NCI-H2196 (cell line): ENCODE measurements around the gene SCAP.
"Not testable (repeated sequence)": the region's sequence is repeated elsewhere in the genome, so short reads cannot be mapped to it uniquely, and the experiment has no call there.

Experiments
- DNase-seq: peaks from one replicate; lab custom pipeline; 2025; ENCODE audit not compliant: unreplicated experiment; lab: John Stamatoyannopoulos, UW

SCAP gene

DNA sequence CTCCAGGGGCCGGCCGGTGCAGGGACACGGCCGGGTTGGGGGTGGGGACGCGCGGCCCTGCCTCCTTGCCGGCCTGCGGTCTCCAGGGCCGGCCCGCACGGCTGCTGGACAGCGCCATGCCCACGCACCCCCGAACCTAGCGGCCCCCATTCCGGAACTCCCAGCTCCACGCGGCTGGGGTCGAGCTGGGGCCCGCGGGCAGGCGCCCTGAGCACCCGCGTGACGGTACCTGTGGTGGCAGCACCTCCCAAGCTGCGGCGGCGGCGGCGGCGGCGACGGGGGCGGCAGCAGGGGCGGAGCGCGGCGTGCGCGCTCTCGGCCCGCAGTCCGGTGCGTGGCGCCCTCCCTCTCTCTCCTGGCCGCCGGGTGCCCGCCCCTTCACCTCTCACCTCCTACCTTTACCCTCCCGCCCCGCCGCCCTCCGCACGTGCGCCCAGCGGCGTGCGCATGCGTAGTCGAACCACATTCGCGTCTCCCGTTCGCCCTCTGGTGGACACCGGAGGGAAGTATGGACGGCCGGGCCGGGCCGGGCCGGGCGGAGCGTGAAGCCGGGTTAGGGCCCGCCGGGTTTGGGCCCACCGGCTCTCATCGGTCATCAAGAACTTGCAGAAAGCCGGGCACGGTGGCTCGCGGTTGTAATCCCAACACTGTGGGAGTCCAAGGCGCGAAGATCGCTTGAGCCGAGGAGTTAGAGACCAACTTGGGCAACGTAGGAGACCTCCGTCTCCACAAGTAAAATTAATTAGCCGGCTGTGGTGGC, at the start of gene SCAP:
TSS of gene SCAP (minus strand) at position 372 of the 760 bp plus-strand sequence. CDS start 32,948 bp downstream, outside the sequence.
- DNase-seq = peak; percentile 83

GRCh38 chr3:47523310-47524073, 47.8 kb upstream of the SCAP start:
- no peak for DNase-seq

DNA sequence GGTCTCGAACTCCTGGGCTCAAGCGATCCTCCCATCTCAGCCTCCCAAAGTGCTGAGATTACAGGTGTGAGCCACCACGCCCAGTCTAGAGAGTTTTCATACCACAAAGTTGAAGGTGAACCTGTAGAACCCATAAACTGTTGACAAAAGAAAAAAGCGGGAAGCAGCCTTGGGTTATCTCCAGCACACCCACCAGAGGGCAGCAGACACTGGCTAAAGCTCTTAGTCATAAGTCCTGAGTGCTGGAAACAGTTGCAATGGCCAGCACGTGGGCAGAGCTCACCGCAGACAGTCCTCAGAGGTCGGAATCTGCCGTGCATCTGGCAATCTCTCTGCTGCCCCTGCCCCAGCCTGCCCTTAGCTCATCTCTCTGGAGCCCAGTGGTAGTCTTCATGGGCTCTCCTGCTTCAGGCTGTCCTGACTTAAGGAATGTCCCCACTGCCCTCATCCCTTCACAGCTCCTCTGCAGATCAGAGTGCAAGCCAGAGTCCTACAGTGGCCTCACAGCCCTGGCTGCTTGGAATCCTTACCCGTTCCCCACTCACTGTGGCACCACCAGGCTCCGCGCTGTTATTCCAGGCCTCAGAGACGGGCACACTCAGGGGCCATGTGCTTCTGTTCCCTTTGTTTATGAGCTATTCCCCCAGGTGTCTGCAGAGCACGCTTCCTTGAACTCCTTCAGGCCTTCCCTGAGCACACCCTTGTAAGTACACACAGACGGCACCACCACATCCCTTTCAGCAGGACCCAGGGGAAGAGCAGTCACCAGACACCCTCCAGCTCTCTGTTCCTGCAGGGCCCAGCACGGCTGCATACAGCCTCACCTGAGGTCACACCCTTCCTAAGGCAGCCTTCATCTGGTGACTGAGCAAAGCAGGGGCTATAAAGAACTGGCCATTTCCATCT, 46.6 kb upstream of the SCAP start:
- peak; percentile 68 for DNase-seq

GRCh38 chr3:47520756-47521155, 45.0 kb upstream of the SCAP start:
- DNase-seq = no peak

DNA sequence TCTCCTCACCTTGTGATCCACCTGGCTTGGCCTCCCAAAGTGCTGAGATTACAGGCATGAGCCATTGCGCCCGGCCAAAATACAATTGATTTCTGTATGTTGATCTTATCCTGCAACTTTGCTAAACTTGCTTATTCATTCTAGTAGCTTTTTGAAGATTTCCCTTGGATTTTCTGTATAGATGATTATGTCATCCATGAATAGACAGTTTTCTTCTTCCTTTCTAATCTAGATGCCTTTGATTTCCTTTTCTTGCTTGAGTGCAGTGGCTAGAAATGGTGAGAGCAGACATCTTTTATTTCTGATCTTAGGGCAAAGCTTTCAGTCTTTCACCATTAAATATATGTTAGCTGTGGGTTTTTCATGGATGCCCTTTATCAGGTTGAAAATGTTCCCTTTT, 42.2 kb upstream of the SCAP start:
- DNase-seq = no peak

DNA sequence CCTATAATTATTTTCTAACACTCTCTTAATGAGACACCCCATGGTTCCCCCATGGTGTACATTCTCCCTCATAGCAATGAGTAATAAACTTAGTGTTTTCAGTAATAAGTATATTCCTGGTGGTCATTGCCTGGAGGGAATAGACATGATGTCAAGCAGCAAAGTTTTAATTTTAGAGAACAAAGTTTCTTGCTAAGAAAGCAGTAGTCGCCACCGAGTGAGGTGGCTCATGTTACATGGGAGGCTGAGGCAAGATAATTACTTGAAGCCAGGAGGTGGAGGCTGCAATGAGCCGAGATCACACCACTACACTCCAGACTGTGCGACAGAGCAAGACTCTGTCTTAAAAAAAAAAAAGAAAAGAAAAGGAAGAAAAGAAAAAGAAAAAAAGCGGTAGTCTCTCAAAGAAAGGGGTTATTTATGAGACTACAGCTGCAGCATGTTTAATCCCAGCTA, 40.2 kb upstream of the SCAP start:
- no peak for DNase-seq

DNA sequence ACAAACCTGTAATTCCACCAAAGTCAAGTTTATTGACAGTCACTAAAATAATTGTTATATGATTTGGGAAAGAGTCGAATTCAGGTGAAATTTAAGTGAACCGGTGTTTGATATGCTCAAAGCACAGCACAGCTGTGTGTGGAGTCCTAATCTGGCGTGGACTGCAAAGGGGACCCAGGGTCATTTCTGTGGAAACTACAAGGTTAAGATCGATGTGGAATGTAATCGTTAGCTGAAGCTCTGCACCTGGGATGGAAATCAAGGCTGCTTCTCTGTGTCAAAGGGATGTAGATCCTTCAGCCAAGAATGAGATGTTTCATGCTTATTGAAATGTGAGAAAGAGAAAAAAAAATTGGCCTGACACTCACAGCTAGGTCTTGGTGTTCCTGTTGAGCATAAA, 39.4 kb upstream of the SCAP start:
- no peak for DNase-seq

- peak; percentile 89 for DNase-seq
These were observed 37.6 kb upstream of the SCAP start, which contains the start of gene ELP6 for GRCh38 chr3:47513125-47513929. ELP6 (minus strand) TSS chr3:47513712; CDS start chr3:47513590, 122 bp downstream.

- DNase-seq = no peak
These were observed 36.8 kb upstream of the SCAP start for GRCh38 chr3:47512416-47513124.

DNA sequence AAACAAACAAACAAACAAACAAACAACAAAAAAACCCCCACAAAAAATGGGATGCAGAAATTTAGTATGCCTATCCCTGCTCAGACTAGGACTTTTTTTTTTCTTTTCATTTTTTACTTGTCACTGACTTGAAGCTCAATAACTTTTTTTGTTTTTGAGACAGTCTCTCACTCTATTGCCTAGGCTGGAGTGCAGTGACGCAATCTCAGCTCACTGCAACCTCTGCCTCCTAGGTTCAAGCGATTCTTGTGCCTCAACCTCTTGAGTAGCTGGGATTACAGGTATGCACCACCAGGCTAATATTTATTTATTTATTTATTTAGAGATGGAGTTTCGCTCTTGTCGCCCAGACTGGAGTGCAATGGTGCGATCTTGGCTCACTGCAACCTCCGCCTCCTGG, 29.5 kb upstream of the SCAP start:
- not testable (repeated sequence) for DNase-seq

- DNase-seq = no peak
These were observed 28.4 kb upstream of the SCAP start for GRCh38 chr3:47504113-47504512.

GRCh38 chr3:47503033-47503432, 27.3 kb upstream of the SCAP start:
- DNase-seq = no peak

DNA sequence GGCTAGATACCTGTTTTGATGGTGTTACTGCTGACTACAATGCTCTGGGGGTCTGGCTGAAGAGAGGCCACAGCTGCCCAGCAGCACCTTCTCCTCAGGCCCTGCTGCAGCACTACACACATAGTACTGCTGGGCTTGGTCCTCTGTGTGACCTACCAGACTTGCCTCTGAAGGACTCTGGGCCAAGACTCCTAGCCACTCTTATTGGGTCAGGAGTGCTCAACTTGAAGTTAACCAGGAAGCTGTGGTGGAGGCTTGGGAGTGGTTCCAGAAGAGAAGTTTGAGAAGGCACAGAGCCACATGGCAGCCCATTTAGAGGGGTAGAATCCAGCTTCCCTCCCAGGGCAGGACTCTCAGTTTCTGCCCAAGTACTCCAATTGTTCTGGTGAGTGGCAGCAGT, 21.2 kb upstream of the SCAP start:
- DNase-seq = no peak

- DNase-seq = no peak
These were observed 20.1 kb upstream of the SCAP start for GRCh38 chr3:47495886-47496285.

DNA sequence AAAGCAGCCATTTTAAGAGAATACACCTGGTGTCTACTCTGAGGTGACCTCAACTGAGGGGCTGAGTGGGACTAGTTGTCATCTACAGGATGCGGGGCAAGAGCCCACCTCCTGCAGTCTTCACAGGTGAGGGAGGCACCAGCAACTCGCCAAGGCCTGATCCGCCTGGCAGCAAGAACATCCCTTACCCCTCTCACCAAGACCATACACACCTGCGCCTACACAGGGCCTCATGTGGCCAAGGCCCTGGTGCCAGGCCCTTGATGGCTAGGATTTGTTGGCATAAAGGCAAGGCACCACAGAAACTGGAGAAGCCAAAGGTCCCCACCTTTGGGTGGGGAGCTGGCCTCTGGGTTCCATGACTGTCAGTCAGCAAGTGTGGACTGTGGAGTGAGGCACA, 19.4 kb upstream of the SCAP start:
- DNase-seq = no peak

- DNase-seq = no peak
These were observed 16.0 kb upstream of the SCAP start for GRCh38 chr3:47491777-47492176.

GRCh38 chr3:47491186-47491585, 15.4 kb upstream of the SCAP start:
- DNase-seq = no peak

- DNase-seq = no peak
These were observed 11.5 kb upstream of the SCAP start for GRCh38 chr3:47487265-47487664.

DNA sequence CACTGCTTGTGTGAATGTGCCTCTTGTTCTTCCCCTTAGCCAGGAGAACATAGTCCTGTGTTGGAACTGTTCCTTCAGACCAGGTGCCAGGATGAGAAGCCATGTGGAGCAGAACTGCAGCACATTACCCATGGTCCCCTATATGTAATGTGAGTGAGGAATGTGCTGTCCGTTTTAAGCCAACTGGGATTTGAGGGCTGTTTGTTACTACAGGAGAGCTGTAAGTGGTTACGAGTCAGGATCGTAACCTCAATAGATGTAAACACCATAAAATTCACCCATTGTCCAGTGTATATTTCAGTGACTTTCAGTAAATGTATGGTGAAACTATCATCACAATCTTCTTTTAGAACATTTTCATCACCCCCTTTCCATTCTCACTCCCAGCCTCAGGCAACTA, 10.1 kb upstream of the SCAP start:
- DNase-seq = no peak

DNA sequence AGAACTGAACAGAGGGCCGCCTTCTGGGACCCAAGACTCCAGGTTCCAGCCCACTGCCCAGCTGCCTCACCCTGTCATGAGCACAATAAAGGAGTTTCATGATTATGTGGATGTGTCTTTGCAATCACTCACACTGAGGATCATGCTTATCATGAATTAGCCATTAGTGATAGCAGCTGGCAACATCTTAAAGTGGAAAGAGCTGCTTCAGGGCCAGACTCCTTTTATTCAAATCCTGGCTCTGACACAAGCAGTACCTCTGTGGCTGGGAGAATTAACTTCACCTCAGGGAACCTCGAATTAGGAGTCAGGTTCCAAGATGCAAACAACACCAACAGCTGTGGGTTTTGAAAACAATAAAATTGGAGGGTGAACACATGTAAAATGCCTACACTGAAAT, 6.6 kb upstream of the SCAP start:
- no peak for DNase-seq
